Body of pancreas (tissue), 4 donors: Measurements from ENCODE around the gene KCNN3. TPM values are rescaled to one million over a fixed set of nuclear protein-coding genes. Genes with fewer than 3 reads are reported as not detected.

ENCODE experiments used
- ATAC-seq: fragments of 150-250 bp; one replicate; pipeline ENCODE4 v1.9.1; 2016
- DNase-seq, 4 donors: peaks; one replicate each; pipeline ENCODE4 v3.0.0-alpha.2; 2019
- H3K27ac ChIP-seq, 4 donors: fragments of 200-600 bp; sonication (generic); 1 replicate in 3 of 4; 2 replicates in 1 of 4; pipeline versions ENCODE4 v1.5.1 to v1.6.1; 2016 to 2019; ENCODE audit warnings: mild to moderate bottlenecking in 1 of 4, mixed read lengths in 1 of 4, moderate library complexity in 1 of 4
- H3K27me3 ChIP-seq, 2 donors: fragments of 200-600 bp; sonication (generic); one replicate each; pipeline ENCODE4 v1.6.0; 2016; ENCODE audit warnings: mild to moderate bottlenecking in 1 of 2
- H3K36me3 ChIP-seq, 2 donors: fragments of 200-600 bp; sonication (generic); replicated peaks in 1 of 2; 2 replicates each; pipeline ENCODE4 v1.5.1; 2016; ENCODE audit warnings: low read depth in 2 of 2; ENCODE audit not compliant: insufficient read depth in 1 of 2
- H3K4me1 ChIP-seq: fragments of 200-600 bp; sonication (generic); one replicate; pipeline ENCODE4 v1.6.0; 2016
- H3K4me3 ChIP-seq, 2 donors: fragments of 200-600 bp; sonication (generic); 1 replicate in 1 of 2; 2 replicates in 1 of 2; pipeline ENCODE4 v1.5.1; 2016 to 2019
- H3K9me3 ChIP-seq, 3 donors: fragments of 200-600 bp; sonication (generic); 1 replicate in 2 of 3; 2 replicates in 1 of 3; pipeline ENCODE4 v1.5.1; 2016
- POLR2A ChIP-seq, 3 donors: fragments of 450-650 bp; IDR thresholded peaks; one replicate each; pipeline ENCODE4 v1.6.1; 2016; ENCODE audit warnings: antibody characterized with exemption in 3 of 3, mild to moderate bottlenecking in 2 of 3
- WGBS, 2 donors: methylation state at CpG; one replicate each; pipeline ENCODE4 v1.1.5; 2017; 5-methylcytosine and 5-hydroxymethylcytosine counted together
- intact Hi-C: fragments of 100-400 bp; cut with DNase I; formaldehyde crosslinking; loops from one replicate; pipeline ENCODE4 v1.15.1; 2023
- total RNA-seq, 2 donors: library from RNA; depleted of rRNA; stranded (reverse); fragments of >200 nt; gene quantifications; one replicate each; pipeline ENCODE4 v1.1.0, GENCODE V29; 2016
- TF ChIP-seq, protein P1 (sequence below), 7 experiments: fragments of 450-650 bp in 4 of 7; fragments of 200-600 bp in 3 of 7; sonication (generic) in 3 of 7; IDR thresholded peaks; one replicate each; pipeline ENCODE4 v1.5.1; 2016 to 2019; ENCODE audit warnings: antibody characterized with exemption in 7 of 7

KCNN3 gene
- total RNA-seq, 2 donors from 2014 or later = 0.33 to 1.6 TPM

DNA sequence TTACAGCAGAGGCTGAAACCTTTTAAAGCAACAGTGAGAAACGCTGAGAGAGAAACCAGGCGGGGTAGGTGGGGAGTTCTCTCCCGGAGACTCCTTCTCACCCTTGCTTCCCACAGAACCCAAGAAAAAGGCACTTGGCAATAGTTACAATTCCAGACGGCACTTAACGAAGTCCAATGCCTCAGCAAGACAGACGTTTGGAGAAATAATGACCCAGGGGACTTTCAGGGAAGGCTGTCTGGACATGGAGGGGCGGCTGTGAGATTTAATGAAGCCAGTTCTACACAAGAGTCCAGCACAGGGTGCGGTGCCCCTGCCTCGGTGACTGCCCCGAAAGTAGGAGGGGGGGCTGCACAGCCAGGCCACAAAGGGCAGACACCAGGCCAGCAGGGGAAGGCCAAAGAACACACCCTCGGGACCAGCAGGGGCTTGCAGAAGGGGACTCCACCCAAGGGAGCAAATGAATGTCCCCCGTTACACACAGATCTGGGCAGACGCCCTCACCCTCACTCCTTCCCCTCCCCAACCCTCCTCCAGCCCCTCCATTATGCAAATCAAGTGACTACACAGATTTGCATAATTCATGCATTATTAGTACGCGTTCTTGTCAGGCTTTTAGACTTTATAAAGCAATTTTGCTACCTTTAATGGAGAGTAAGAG, 26.3 kb downstream of the KCNN3 start:
- Histone ChIP-seq H3K27ac (no peak overlapping the region), H3K27me3 (no peaks in the 10 kb centered on the region), H3K4me3 (no peak overlapping the region), H3K9me3 (no peaks in the 10 kb centered on the region), H3K4me1 (no peaks in the 10 kb centered on the region), H3K36me3 (no peaks in the 10 kb centered on the region)
- 66 to 71% methylated on average over 14 to 15 of the region's 15 CpGs for WGBS, 2 donors
- no peak for TF ChIP-seq POLR2A (IDR thresholded peaks at IDR 0.05)
- TF ChIP-seq, protein P1, sequence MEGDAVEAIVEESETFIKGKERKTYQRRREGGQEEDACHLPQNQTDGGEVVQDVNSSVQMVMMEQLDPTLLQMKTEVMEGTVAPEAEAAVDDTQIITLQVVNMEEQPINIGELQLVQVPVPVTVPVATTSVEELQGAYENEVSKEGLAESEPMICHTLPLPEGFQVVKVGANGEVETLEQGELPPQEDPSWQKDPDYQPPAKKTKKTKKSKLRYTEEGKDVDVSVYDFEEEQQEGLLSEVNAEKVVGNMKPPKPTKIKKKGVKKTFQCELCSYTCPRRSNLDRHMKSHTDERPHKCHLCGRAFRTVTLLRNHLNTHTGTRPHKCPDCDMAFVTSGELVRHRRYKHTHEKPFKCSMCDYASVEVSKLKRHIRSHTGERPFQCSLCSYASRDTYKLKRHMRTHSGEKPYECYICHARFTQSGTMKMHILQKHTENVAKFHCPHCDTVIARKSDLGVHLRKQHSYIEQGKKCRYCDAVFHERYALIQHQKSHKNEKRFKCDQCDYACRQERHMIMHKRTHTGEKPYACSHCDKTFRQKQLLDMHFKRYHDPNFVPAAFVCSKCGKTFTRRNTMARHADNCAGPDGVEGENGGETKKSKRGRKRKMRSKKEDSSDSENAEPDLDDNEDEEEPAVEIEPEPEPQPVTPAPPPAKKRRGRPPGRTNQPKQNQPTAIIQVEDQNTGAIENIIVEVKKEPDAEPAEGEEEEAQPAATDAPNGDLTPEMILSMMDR (IDR thresholded peaks at IDR 0.05) = no peak
- DNase-seq (no peak), ATAC-seq (no peak)
- intact Hi-C loops = no loop called here

DNA sequence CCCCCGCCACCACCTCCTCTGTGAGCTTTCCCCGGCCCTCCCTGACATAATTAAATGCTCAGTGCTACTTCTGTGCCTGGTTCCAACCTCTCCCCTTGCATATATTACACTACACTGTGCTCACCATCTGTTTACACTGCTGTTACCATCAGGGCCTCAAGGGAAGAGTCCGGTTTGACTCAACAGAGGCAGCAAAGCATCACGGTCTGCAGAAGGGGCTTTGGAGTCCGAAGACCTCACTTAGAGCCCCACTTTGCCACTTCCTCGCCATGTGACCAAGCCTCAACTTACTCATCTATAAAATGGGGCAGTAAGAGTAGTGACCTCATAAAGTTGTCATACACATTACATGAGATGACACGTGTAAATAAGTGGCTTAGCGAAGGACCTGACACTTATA, 27.4 kb downstream of the KCNN3 start:
- DNase-seq (no peak), ATAC-seq (no peak)
- intact Hi-C loops = no loop called here
- H3K9me3 ChIP-seq = no peaks in the 10 kb centered on the region
- no peak overlapping the region for H3K27ac ChIP-seq
- H3K4me3 ChIP-seq = no peak overlapping the region
- no peaks in the 10 kb centered on the region for H3K4me1 ChIP-seq
- TF ChIP-seq POLR2A (IDR thresholded peaks at IDR 0.05) = no peak
- TF ChIP-seq, protein P1 (IDR thresholded peaks at IDR 0.05) = no peak
- no peaks in the 10 kb centered on the region for H3K36me3 ChIP-seq
- 74 to 90% methylated on average over 6 to 7 of the region's 8 CpGs for WGBS, 2 donors
- H3K27me3 ChIP-seq = no peaks in the 10 kb centered on the region

DNA sequence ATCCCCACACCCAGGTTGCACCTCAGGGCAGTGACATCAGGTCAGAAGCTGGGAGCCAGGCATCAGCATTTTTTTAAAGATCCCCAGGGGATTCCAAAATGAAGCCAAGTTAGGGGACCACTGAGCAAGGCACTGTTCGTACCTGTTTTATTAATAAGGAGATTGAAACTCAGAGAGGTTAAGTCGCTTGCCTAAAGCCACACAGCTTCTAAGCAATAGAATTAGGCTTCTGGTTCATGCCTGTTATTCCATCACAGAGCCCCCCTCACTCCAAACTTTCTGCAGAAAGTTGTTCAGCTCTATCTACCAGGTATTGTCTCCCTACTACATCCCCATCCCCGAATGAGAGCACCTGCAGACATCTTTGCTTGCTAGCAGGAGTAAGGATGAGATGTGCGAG, 28.7 kb downstream of the KCNN3 start:
- no peaks in the 10 kb centered on the region for H3K9me3 ChIP-seq
- no peak for DNase-seq
- 65 to 88% methylated on average over 4 of the region's 4 CpGs for WGBS, 2 donors
- intact Hi-C loops = no loop called here
- no peaks in the 10 kb centered on the region for H3K4me1 ChIP-seq
- H3K36me3 ChIP-seq = no peaks in the 10 kb centered on the region
- no peak overlapping the region for H3K4me3 ChIP-seq
- no peak for TF ChIP-seq POLR2A (IDR thresholded peaks at IDR 0.05)
- TF ChIP-seq, protein P1 (IDR thresholded peaks at IDR 0.05) = no peak
- H3K27me3 ChIP-seq = no peaks in the 10 kb centered on the region
- ATAC-seq = no peak
- no peak overlapping the region for H3K27ac ChIP-seq

DNA sequence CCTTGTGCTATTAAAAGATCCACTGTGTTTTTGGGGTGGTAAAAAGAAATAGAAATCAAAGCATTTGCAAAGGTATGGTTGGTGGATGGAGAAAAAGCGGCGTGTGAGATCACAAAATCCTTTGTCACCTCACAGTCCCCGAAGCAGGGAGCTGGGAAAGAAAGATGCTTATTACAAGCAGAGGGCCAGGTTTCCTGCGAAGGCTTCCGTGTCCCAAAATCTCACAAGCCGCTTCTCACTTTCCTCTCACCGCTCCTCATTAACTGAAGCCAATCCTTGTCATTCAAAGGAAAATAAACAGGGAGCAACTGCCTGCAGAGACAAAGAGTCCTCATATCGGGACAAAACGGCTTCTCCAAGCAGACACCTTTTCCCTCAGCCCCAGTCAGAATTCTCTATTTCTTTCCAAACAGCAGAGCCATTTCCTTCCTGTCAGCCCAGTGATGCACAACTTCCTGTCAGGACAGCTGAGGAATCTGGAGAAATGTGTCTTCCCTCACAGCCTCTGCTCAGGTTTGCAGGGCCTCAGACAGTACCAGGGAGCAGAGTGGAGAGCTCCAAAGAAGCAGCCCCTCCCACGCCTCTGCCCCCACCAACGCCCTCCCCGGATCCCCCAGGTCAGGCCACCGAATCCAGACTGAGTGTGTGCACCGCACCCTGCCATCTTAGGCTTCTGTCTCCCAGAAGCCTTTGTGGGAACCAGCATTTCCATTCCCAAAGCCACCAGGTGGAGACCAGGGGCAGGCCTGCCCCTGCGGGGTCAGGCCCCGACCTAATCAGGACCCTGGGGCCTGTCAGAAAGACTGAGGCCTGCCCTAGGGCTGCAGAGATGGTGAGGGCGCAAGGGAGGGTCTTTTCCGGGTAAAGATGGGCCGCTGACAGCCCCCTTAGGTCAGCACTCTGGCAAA, 29.6 kb downstream of the KCNN3 start:
- ATAC-seq (no peak), DNase-seq (no peak)
- intact Hi-C loops = no loop called here
- Histone ChIP-seq H3K27me3 (no peaks in the 10 kb centered on the region), H3K9me3 (no peaks in the 10 kb centered on the region), H3K4me3 (no peak overlapping the region), H3K4me1 (peaks cover 2% of the 10 kb centered on the region), H3K27ac (no peak overlapping the region), H3K36me3 (no peaks in the 10 kb centered on the region)
- WGBS, 2 donors = 73 to 75% methylated on average over 12 to 19 of the region's 19 CpGs
- TF ChIP-seq, protein P1 (IDR thresholded peaks at IDR 0.05) = no peak
- no peak for TF ChIP-seq POLR2A (IDR thresholded peaks at IDR 0.05)
